Measurements from ENCODE around the gene PDGFB.

The PDGFB gene

GRCh38 chr22:39256979-39257378 lies 12.2 kb upstream of the PDGFB start:
- no peak overlapping the region for H3K27ac ChIP-seq
- TF ChIP-seq, protein P1, sequence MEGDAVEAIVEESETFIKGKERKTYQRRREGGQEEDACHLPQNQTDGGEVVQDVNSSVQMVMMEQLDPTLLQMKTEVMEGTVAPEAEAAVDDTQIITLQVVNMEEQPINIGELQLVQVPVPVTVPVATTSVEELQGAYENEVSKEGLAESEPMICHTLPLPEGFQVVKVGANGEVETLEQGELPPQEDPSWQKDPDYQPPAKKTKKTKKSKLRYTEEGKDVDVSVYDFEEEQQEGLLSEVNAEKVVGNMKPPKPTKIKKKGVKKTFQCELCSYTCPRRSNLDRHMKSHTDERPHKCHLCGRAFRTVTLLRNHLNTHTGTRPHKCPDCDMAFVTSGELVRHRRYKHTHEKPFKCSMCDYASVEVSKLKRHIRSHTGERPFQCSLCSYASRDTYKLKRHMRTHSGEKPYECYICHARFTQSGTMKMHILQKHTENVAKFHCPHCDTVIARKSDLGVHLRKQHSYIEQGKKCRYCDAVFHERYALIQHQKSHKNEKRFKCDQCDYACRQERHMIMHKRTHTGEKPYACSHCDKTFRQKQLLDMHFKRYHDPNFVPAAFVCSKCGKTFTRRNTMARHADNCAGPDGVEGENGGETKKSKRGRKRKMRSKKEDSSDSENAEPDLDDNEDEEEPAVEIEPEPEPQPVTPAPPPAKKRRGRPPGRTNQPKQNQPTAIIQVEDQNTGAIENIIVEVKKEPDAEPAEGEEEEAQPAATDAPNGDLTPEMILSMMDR (conservative IDR thresholded peaks at IDR 0.05), result no peak

GRCh38 chr22:39256186-39256552 lies 11.4 kb upstream of the PDGFB start:
- TF ChIP-seq, protein P1 (conservative IDR thresholded peaks at IDR 0.05), result no peak
- no peak overlapping the region for H3K27ac ChIP-seq

DNA sequence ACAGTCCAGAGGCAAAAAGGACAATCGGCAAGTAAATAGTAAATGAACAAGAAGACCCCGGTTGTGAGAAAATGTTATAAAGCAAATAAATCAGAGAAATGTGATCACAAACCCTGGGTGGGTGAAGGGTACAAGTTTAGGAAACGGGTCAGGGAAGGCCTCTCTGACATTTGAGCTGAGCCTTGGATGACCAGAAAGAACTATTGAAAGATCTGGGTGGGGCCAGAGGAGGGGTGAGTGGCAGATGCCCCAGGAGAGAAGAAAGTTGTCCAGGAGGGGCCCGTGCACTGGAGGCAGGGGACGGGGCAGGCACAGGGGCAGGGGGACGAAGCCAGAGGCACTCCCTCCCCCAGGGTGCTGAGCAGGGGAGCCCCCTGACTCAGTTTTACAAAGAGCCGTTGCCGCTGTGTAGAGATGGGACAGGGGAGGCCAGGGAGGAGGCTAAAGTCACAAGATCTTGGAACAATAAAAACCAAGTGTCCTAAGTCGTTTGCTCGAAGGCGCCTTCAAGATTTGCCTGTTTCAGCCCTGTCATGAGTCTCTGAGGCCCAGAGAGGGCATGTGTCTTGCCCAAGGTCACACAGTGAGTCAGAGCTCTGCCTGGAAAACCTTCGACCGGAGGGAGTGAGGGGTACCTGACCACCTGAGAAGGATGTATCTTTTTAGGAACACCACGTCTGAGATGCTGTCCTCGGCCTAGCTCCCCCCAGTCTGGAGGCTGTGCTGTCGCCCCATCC lies 10.8 kb upstream of the PDGFB start:
- H3K27ac ChIP-seq, result no peak overlapping the region
- TF ChIP-seq, protein P1 (conservative IDR thresholded peaks at IDR 0.05), result no peak

DNA sequence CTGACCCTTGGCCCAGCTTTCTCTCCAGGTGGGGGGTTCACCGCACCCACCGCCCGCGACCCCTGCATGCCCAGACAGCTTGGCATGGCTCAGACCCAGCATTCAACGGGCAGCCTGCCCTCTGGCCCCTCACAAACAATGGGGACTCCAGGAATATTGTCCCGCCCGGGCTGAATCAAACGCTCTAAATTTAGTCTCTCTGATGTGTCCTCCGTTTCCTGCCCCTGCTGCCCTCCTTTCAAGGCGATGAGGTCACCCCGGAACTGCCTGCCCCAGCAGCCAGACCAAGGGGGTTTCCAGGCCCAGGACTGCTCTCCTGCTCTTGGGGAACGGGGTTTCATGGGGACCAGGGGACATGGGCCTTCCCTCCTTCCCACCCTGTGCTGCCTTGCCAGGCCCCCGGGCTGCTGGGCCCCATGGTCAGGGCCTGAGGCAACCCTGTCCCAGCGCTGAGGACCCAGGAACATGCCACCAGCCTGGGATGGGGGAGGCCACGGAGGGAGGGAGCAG lies 10.1 kb upstream of the PDGFB start:
- no peak overlapping the region for H3K27ac ChIP-seq
- TF ChIP-seq, protein P1 (conservative IDR thresholded peaks at IDR 0.05), result no peak

GRCh38 chr22:39254122-39254521 lies 9.3 kb upstream of the PDGFB start:
- TF ChIP-seq, protein P1 (conservative IDR thresholded peaks at IDR 0.05), result no peak
- peak overlapping the region; percentile 59; the same call in 1 of the 2 replicates for H3K27ac ChIP-seq

DNA sequence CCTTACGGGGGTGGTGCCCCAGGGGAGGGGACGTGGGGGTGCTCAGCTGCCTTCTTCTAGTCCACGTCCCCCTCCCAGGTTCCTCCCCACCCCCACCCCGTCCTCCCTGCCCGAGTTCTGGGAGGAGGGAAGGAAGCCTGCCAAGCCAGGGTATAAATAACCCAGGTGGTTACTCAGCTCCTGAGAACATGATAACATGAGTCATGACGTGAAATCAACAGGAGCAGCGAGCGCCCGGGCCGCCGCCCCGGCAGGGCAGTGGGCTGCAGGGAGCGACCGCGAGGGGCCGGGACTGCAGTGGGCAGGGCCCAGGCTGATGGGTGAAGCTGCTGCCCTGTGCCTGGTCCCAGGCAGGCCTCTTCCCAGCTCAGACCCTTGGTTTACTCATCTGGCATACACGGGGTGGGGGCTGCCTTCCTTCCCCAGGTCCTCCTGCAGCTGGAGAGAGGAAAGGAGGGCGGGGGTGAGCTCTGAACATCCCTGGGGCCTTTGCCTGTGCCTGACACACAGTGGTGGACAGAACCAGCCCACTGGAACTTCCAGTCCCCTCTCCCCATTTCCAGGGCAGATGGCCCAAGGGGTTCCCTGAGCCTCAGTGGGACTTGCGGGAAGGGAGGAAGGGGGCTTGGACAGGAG lies 8.8 kb upstream of the PDGFB start:
- H3K27ac ChIP-seq, result peak overlapping the region; percentile 59; the same call in 1 of the 2 replicates

More for the DNA sequence above, 8.8 kb upstream of the PDGFB start:
- TF ChIP-seq, protein P1 (conservative IDR thresholded peaks at IDR 0.05), result no peak

All from VCaP (cell line).